ENCODE measurements around the gene ASAH2B. TPM values are rescaled to one million over a fixed set of nuclear protein-coding genes. Genes with fewer than 3 reads are reported as not detected.
"Not testable (repeated sequence)": the region's sequence is repeated elsewhere in the genome, so short reads cannot be mapped to it uniquely, and the experiment has no call there.

ASAH2B gene
- total RNA-seq, 4 donors from 2014 or later, result 1.1 to 2.1 (median 1.2) TPM

DNA sequence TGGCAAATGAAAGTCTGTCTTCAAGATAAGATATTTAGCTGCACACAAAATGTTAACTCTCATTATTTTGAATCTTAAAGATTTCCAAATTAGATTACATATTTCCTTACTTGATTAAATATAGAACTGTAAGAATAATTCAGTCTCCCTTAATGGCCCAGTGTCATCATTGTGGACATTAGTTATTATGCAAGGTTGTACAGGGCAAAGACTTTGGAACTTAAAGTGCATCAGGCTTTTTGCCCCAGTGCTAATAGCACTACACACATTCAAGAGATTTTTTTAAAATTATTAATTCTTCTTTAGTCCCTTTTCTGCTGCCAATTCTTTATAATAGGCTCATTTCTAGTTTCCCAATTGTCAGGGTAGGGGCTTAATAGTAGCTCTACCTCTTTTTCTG is 42.3 kb downstream of the ASAH2B start:
- ATAC-seq (ENCODE audit: low FRiP score); DNase-seq (ENCODE audit: low spot score): not testable (repeated sequence)

DNA sequence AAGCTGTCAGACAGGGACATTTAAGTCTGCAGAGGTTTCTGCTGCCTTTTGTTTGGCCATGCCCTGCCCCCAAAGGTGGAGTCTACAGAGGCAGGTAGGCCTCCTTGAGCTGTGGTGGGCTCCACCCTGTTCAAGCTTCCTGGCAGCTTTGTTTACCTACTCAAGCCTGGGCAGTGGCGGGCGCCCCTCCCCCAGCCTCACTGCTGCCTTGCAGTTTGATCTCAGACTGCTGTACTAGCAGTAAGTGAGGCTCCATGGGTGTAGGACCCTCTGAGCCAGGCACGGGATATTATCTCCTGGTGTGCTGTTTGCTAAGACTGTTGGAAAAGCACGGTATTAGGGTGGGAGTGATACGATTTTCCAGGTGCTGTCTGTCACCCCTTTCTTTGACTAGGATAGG is 48.2 kb downstream of the ASAH2B start:
- DNase-seq (ENCODE audit: low spot score); ATAC-seq (ENCODE audit: low FRiP score): not testable (repeated sequence)

DNA sequence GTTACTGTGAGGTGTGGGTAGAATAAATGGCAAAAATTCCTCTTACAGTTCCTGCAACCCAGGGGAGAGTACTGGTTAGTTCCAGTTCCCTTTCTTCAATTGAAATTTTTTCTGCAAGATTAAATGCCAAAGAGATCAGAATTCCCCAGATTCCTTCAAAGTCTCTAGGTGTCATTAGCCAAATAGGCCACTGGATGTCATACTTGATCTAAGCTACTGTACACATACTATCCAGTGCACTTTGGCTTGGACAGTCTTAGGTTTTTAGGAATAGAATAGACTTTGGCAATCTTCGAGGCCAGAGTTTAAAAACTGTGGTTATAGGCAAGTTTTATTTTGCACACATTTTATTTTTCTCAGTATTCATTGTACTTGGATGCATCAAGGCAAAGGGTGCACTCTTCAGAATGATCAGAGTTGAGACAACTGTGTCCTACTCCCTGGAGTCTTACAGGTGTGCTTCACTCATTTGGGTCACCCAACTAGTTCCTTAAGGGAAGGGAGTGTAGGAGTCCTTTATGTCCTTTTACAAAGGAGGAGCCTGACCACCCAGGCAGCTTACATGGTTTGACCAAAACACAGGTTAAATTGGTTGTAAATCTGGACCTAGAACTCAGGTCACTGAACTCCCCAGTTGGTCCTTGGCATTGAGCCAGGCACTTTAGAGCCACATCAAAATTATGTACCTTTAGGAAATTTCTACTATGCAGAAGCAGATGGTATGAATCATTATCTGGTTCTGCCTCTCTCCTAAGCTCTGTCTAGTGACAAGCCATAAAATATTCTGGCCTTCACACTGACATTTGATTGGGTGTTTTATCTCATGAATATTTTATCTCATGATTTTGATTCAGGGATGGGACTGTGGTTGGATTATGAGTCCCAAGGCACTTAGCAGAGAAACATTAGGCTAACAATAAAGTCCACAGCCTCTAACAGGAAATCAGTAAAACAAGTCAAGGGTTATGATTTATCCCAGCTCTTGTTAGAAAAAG is 49.5 kb downstream of the ASAH2B start:
- ATAC-seq (ENCODE audit: low FRiP score) (no peak), DNase-seq (ENCODE audit: low spot score) (no peak)
- TF ChIP-seq, protein P1, sequence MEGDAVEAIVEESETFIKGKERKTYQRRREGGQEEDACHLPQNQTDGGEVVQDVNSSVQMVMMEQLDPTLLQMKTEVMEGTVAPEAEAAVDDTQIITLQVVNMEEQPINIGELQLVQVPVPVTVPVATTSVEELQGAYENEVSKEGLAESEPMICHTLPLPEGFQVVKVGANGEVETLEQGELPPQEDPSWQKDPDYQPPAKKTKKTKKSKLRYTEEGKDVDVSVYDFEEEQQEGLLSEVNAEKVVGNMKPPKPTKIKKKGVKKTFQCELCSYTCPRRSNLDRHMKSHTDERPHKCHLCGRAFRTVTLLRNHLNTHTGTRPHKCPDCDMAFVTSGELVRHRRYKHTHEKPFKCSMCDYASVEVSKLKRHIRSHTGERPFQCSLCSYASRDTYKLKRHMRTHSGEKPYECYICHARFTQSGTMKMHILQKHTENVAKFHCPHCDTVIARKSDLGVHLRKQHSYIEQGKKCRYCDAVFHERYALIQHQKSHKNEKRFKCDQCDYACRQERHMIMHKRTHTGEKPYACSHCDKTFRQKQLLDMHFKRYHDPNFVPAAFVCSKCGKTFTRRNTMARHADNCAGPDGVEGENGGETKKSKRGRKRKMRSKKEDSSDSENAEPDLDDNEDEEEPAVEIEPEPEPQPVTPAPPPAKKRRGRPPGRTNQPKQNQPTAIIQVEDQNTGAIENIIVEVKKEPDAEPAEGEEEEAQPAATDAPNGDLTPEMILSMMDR (IDR thresholded peaks at IDR 0.05), result no peak

DNA sequence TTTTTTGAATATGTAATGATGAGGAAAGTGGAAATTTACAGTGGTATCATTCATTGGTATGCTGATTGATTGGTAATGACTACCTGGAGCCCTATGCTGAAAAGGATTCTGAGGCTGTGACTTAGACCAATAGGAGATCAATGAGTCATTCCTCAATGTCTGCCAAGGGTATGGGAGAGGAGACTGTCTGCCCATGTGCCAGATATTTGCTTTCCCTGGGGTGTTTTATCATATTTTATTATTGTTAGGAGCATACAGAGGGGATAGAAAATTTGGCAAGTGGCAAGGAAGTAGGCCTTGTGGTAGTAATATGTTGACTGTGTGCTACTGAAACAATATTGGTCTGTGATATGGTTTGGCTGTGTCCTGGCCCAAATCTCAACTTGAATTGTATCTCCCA is 54.8 kb downstream of the ASAH2B start:
- TF ChIP-seq, protein P1 (IDR thresholded peaks at IDR 0.05), result no peak
- DNase-seq (ENCODE audit: low spot score) (no peak), ATAC-seq (ENCODE audit: low FRiP score) (no peak)

DNA sequence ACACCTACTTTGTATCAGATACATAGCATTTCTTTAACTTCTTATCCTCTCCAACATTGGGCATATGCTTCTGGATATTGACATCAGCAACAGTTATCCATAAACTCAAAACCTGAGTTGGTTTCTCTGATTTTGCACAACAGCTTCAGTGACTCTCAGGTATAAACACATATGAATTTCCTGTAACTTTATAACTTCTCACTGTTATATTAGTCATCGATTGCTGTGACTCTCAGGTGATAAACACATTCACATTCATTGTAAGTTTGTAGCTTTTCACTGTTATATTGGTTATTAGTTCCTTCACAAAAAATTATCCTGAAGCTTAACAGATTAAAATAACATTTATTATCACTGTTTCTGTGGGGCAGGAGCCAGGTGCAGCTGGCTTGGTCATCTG is 57.0 kb downstream of the ASAH2B start:
- TF ChIP-seq, protein P1 (IDR thresholded peaks at IDR 0.05), result no peak
- no peak for ATAC-seq (ENCODE audit: low FRiP score)
- DNase-seq (ENCODE audit: low spot score), result no peak

DNA sequence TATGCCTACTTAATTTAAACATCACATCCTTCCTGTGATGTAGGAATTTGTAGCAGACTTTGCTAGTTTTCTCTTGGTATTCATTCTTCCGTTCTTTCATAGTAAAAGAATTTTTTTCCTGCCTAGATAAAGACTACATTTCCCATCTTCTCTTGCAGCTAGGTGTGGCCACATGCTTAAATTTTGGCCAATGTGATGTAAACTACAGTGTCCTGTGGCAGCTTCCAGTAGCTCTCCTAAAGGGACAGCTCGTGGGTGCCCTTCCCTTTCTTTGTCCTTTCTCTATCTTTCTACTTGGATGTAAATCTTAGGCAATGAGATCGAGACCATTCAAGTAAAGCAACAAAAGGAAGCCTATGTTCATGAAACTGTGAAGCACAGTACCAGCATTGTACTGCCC is 58.6 kb downstream of the ASAH2B start:
- ATAC-seq (ENCODE audit: low FRiP score), result no peak
- no peak for DNase-seq (ENCODE audit: low spot score)
- TF ChIP-seq, protein P1 (IDR thresholded peaks at IDR 0.05), result no peak

DNA sequence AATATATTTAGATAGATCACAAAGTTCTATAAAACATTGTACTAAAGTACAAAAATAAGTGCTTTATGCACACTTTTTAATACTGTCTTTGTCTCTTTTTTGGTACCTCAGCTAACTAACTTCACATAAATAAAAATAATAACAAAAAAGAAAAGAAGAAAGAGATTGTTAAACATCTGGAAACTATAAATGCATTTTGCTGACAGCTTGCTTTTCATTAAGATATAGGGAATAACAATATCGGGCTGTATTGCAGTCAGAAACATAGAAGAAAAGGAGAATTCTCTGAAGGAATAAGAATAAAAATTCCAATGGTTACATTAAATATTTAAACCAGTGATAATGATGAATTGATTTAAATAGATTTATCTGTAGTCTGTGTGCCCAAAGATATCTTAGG is 59.9 kb downstream of the ASAH2B start:
- TF ChIP-seq, protein P1 (IDR thresholded peaks at IDR 0.05), result no peak
- DNase-seq (ENCODE audit: low spot score) (no peak), ATAC-seq (ENCODE audit: low FRiP score) (no peak)

DNA sequence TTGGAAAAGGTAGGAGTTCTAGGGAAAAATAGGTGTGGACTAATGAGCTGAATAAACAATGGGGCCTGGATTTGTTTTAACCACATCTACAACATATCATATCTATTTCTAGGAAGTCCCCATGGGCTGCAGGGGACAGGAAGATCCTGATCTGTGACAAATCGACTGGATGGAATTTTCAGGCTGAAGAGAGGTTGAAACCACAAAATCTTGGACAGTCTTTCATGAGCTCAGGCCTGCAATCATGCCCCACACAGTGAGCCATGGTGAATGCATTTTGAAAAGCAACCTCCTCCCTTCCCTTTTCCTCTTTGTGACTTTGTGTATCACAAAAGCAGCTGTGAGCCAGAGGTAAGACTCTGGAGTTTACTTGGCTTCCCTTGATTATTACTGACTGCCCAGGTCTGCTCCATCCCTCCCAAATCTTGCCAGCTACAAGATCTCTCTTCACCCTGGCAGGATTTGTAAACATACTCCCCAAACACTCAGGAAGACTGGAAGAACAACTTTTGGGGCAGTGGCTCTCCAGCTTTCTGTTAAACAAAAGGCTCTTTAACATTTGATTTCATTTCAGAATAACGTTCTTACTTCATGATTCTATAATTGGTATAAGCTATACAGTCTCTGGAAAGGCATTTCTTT is 66.4 kb downstream of the ASAH2B start:
- TF ChIP-seq, protein P1 (IDR thresholded peaks at IDR 0.05), result no peak
- DNase-seq (ENCODE audit: low spot score), result no peak
- ATAC-seq (ENCODE audit: low FRiP score), result no peak

Data from omental fat pad (tissue), 4 donors.